ENCODE results near the gene SLC45A2.
A peak's percentile ranks its signal among the peaks of the same experiment; 100 is the strongest.

The SLC45A2 gene

GRCh38 chr5:34007621-34008600 lies 23.4 kb upstream of the SLC45A2 start, which contains the start of gene AMACR:
TSS of gene AMACR (minus strand) at chr5:34008050. CDS start at chr5:34008019, 31 bp downstream.
- DNase-seq, result peak; percentile 84 to 99 (median 90)
- intact Hi-C loops (cut with DNase I), result loop anchor here (5.0 kb wide), 1 partner anchor 566 kb away; the partner anchor contains the start of gene TARS1

- peak in 4 of 10 donors; percentile 15 to 81 (median 48) for DNase-seq
- intact Hi-C loops (cut with DNase I), result loop anchor here (5.0 kb wide), 1 partner anchor 565 kb away; the partner anchor contains the start of gene TARS1
Measured at GRCh38 chr5:34007201-34007620, 22.7 kb upstream of the SLC45A2 start.

DNA sequence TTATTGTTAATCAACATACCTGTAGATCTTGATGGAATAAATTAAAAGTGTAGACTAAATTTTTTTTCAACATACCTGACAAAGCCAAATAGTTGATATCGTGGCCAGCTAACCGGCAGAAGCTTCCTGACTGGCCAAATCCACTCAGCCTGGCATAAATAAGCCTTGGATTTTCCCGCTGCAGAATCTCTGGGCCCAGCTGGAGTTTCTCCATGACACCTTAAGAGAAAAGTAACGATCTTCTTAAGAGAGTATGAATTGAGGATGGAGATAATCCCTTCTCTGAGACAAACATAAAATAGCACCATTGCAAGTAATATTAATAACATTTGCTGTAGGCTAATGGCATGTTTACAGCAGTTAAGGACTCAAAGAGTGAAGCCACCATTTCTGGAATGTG lies 21.2 kb upstream of the SLC45A2 start:
- intact Hi-C loops (cut with DNase I), result loop anchor here (5.0 kb wide), 1 partner anchor 563 kb away; the partner anchor contains the start of gene TARS1
- DNase-seq, result no peak

DNA sequence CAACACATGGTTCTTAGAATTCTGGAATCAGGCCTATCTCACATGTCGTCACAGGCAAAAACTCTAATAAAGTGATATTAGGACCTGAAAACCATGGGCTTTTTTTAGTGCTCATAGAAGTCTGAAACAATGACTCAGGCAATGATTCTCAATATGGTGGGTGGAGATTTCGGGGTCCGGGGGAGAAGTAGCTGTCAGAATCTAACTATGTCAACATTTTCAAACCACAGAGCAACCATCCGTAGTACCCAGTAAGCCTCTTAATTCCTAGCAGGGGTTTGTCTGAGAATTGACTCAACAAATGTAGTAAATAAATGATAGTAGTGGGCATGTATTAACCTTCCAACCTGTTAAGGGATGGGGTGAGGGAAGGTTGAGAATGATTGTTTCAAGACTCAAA lies 20.7 kb upstream of the SLC45A2 start:
- no peak for DNase-seq
- intact Hi-C loops (cut with DNase I), result loop anchor here (5.0 kb wide), 1 partner anchor 563 kb away; the partner anchor contains the start of gene TARS1

GRCh38 chr5:34003941-34004340 lies 19.4 kb upstream of the SLC45A2 start:
- intact Hi-C loops (cut with DNase I), result no loop called here
- DNase-seq, result no peak

GRCh38 chr5:34002629-34003328 lies 18.3 kb upstream of the SLC45A2 start:
- DNase-seq, result no peak
- intact Hi-C loops (cut with DNase I), result no loop called here

DNA sequence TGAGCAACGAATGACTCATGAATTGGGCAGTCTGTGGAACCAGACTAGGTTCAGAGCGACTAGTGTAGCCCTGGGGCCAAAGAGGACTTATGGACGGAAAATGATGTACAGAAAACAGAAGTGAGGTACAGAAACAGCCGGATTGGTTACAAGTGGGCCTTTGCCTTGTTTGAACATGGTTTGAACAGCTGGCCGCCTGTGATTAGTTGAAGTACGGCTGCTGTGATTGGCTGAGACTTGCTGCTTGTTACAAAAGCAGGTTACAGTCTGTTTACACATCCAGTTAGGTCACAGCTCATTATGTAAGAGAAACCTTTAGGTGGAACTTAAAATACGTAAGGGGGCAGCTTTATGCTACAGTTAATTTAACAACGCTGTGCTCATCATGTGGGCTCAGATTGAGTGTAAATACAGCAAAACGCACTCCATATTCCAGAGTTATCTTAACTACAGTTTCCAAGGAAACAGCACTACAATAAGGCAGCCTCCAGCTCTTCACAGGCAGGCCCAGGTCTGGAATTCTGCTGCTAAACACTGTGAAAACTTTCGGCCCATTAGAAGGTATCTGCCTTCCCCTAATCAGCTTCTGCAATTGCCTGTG lies 16.8 kb upstream of the SLC45A2 start:
- intact Hi-C loops (cut with DNase I), result no loop called here
- peak in 7 of 10 donors; percentile 42 to 90 (median 51) for DNase-seq

- DNase-seq, result no peak
- intact Hi-C loops (cut with DNase I), result loop anchor here (5.0 kb wide), 1 partner anchor 467 kb away; no protein-coding TSS in a partner anchor
Measured at GRCh38 chr5:33999978-34000377, 15.5 kb upstream of the SLC45A2 start.

- peak in 9 of 10 donors; percentile 14 to 89 (median 45) for DNase-seq
- intact Hi-C loops (cut with DNase I), result loop anchor here (5.0 kb wide), 1 partner anchor 470 kb away; no protein-coding TSS in a partner anchor
Measured at GRCh38 chr5:33997331-33997983, 13.0 kb upstream of the SLC45A2 start.

DNA sequence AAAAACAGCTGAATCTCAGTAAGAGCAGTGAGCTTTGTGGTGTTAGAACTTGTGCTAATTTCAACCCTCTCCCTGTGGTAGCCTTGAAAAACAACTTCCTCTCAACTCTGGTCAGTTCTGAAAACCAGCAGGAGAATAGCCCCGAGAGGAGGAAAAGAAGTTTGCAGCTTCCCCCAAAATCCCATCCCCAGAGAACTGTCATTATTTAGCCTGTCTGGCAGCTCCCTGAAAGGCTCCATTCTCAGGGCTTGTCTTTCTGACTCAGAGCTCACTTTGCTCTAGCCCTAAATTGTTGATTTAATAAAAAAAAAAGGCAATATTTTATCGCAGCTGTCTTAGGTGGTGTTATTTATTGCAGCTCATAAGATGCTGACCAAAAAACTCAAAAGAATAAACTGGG lies 11.4 kb upstream of the SLC45A2 start:
- intact Hi-C loops (cut with DNase I), result loop anchor here (5.0 kb wide), 1 partner anchor 471 kb away; no protein-coding TSS in a partner anchor
- DNase-seq, result no peak

GRCh38 chr5:33994845-33995244 lies 10.4 kb upstream of the SLC45A2 start:
- intact Hi-C loops (cut with DNase I), result loop anchor here (5.0 kb wide), 1 partner anchor 472 kb away; no protein-coding TSS in a partner anchor
- no peak for DNase-seq

DNA sequence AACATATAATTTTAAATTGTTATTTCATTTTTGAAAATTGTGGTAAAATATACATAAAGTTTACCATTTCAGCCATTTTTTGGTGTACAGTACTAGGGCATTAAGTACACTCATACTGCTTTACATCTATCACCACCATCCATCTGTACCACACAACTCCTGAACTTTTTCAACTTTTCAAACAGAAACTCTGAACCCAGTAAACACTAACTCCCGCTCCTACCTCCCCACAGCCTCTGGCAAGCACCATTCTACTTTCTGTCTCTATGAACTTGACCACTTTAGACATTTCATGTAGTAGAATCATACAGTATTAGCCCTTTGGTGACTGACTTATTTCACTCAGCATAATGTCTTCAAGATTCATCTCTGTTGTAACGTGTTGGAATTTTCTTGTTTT lies 8.4 kb upstream of the SLC45A2 start:
- intact Hi-C loops (cut with DNase I), result no loop called here
- DNase-seq, result no peak

DNA sequence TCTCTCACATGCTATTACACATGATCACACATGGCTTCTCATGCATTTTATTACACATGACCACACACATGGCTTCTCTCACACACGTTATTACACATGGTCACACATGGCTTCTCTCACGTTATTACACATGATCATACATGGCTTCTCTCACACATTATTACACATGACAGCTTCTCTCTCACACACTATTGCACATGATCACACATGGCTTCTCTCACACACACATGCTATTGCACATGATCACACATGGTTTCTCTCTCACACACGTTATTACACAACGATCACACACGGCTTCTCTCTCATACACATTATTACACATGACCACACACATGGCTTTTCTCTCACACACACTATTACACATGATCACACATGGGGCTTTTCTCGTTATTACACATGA lies 954 bp upstream of the SLC45A2 start:
- no peak for DNase-seq
- intact Hi-C loops (cut with DNase I), result no loop called here

GRCh38 chr5:33984178-33984577 lies 315 bp downstream of the SLC45A2 start:
- intact Hi-C loops (cut with DNase I), result no loop called here

GRCh38 chr5:33981408-33982162 lies 2.9 kb downstream of the SLC45A2 start:
- intact Hi-C loops (cut with DNase I), result no loop called here

More at GRCh38 chr5:33984178-33984577, 315 bp downstream of the SLC45A2 start:
- no peak for DNase-seq

GRCh38 chr5:33980030-33980429 lies 4.5 kb downstream of the SLC45A2 start:
- DNase-seq, result no peak
- intact Hi-C loops (cut with DNase I), result no loop called here

More at GRCh38 chr5:33981408-33982162, 2.9 kb downstream of the SLC45A2 start:
- DNase-seq, result no peak

GRCh38 chr5:33978306-33978705 lies 6.2 kb downstream of the SLC45A2 start:
- intact Hi-C loops (cut with DNase I), result no loop called here
- no peak for DNase-seq

GRCh38 chr5:33976307-33976706 lies 8.2 kb downstream of the SLC45A2 start:
- DNase-seq, result no peak
- intact Hi-C loops (cut with DNase I), result no loop called here

GRCh38 chr5:33975852-33976251 lies 8.6 kb downstream of the SLC45A2 start:
- no peak for DNase-seq
- intact Hi-C loops (cut with DNase I), result no loop called here

Measured in posterior cingulate gyrus (tissue), 11 donors.